H7 (cell line): Measurements from ENCODE around the gene HBS1L. TPM values are rescaled to one million over a fixed set of nuclear protein-coding genes. Genes with fewer than 3 reads are reported as not detected.
"Not testable (repeated sequence)": the region's sequence is repeated elsewhere in the genome, so short reads cannot be mapped to it uniquely, and the experiment has no call there.

ENCODE experiments used
- DNase-seq: peaks from one replicate; pipeline ENCODE4 v3.0.0; 2012
- H3K27me3 ChIP-seq: 2 replicates; pipeline ENCODE4 v1.6.0; 2011; ENCODE audit warnings: mild to moderate bottlenecking, low read length; ENCODE audit not compliant: control insufficient read depth, insufficient read depth
- H3K36me3 ChIP-seq: replicated peaks from 2 replicates; pipeline ENCODE4 v1.5.1; 2011; ENCODE audit warnings: low read length; ENCODE audit not compliant: control insufficient read depth, insufficient read depth
- H3K4me3 ChIP-seq: 2 replicates; pipeline ENCODE4 v1.5.1; 2011; ENCODE audit warnings: low read depth, mild to moderate bottlenecking, control low read depth, low read length, moderate library complexity; ENCODE audit not compliant: insufficient read depth
- total RNA-seq: library from RNA; depleted of rRNA; stranded (reverse); fragments of >200 nt; shearing (Covaris generic); gene quantifications from 2 replicates; pipeline ENCODE4 v1.2.3, GENCODE V29; 2014

Gene HBS1L
- total RNA-seq, 1 experiment from 2014 or later: 106 TPM

GRCh38 chr6:135063926-135064325, 9.3 kb upstream of the HBS1L start:
- no peaks in the 10 kb centered on the region for H3K36me3 ChIP-seq
- no peak for DNase-seq
- no peaks in the 10 kb centered on the region for H3K27me3 ChIP-seq
- no peak overlapping the region for H3K4me3 ChIP-seq

GRCh38 chr6:135062735-135063134, 8.1 kb upstream of the HBS1L start:
- H3K27me3 ChIP-seq: no peaks in the 10 kb centered on the region
- no peak for DNase-seq
- H3K4me3 ChIP-seq: no peak overlapping the region
- no peaks in the 10 kb centered on the region for H3K36me3 ChIP-seq

GRCh38 chr6:135060076-135060475, 5.5 kb upstream of the HBS1L start:
- no peak for DNase-seq
- H3K4me3 ChIP-seq: no peak overlapping the region
- no peaks in the 10 kb centered on the region for H3K36me3 ChIP-seq
- no peaks in the 10 kb centered on the region for H3K27me3 ChIP-seq

- DNase-seq, H3K27me3 ChIP-seq, H3K36me3 ChIP-seq, H3K4me3 ChIP-seq: not testable (repeated sequence)
Measured at GRCh38 chr6:135058299-135058698, 3.7 kb upstream of the HBS1L start.

GRCh38 chr6:135056632-135057031, 2.0 kb upstream of the HBS1L start:
- H3K27me3 ChIP-seq: no peaks in the 10 kb centered on the region
- DNase-seq: no peak
- H3K4me3 ChIP-seq: no peak overlapping the region
- no peaks in the 10 kb centered on the region for H3K36me3 ChIP-seq

- DNase-seq: no peak
- no peaks in the 10 kb centered on the region; the same call in 1 of the 2 replicates for H3K36me3 ChIP-seq
- peak overlapping the region; percentile 95 for H3K4me3 ChIP-seq
- no peaks in the 10 kb centered on the region for H3K27me3 ChIP-seq
Measured at GRCh38 chr6:135054226-135054568, 425 bp downstream of the HBS1L start.

- Histone ChIP-seq H3K27me3 (no peaks in the 10 kb centered on the region), H3K4me3 (peak overlapping the region; percentile 95; the same call in 1 of the 2 replicates), H3K36me3 (peaks cover under 1% of the 10 kb centered on the region; the same call in 1 of the 2 replicates)
- DNase-seq: no peak
Measured at GRCh38 chr6:135053406-135053805, 1.2 kb downstream of the HBS1L start.

GRCh38 chr6:135052939-135053338, 1.7 kb downstream of the HBS1L start:
- no peaks in the 10 kb centered on the region for H3K27me3 ChIP-seq
- H3K36me3 ChIP-seq: peaks cover 1% of the 10 kb centered on the region
- H3K4me3 ChIP-seq: no peak overlapping the region
- DNase-seq: no peak

- DNase-seq: no peak
- Histone ChIP-seq H3K27me3 (no peaks in the 10 kb centered on the region), H3K4me3 (no peak overlapping the region), H3K36me3 (peaks cover 1% of the 10 kb centered on the region)
Measured at GRCh38 chr6:135048915-135049314, 5.7 kb downstream of the HBS1L start.

GRCh38 chr6:135047336-135047735, 7.3 kb downstream of the HBS1L start:
- Histone ChIP-seq H3K4me3 (no peak overlapping the region), H3K27me3 (no peaks in the 10 kb centered on the region), H3K36me3 (peaks cover 1% of the 10 kb centered on the region)
- no peak for DNase-seq

GRCh38 chr6:135046912-135047311, 7.7 kb downstream of the HBS1L start:
- H3K4me3 ChIP-seq: no peak overlapping the region
- DNase-seq: no peak
- H3K36me3 ChIP-seq: peaks cover 1% of the 10 kb centered on the region
- no peaks in the 10 kb centered on the region for H3K27me3 ChIP-seq

- H3K4me3 ChIP-seq: no peak overlapping the region
- H3K36me3 ChIP-seq: peaks cover 1% of the 10 kb centered on the region
- DNase-seq: no peak
- no peaks in the 10 kb centered on the region for H3K27me3 ChIP-seq
Measured at GRCh38 chr6:135044639-135045038, 10.0 kb downstream of the HBS1L start.

- DNase-seq: no peak
- Histone ChIP-seq H3K4me3 (no peak overlapping the region), H3K27me3 (no peaks in the 10 kb centered on the region), H3K36me3 (peaks cover 1% of the 10 kb centered on the region)
Measured at GRCh38 chr6:135043846-135044245, 10.8 kb downstream of the HBS1L start.

GRCh38 chr6:135043364-135043763, 11.3 kb downstream of the HBS1L start:
- no peaks in the 10 kb centered on the region for H3K27me3 ChIP-seq
- no peak overlapping the region for H3K4me3 ChIP-seq
- peaks cover under 1% of the 10 kb centered on the region for H3K36me3 ChIP-seq
- DNase-seq: no peak

GRCh38 chr6:135038335-135038734, 16.3 kb downstream of the HBS1L start:
- H3K4me3 ChIP-seq: no peak overlapping the region
- DNase-seq: no peak
- H3K36me3 ChIP-seq: no peaks in the 10 kb centered on the region; the same call in none of the 2 replicates
- no peaks in the 10 kb centered on the region for H3K27me3 ChIP-seq

GRCh38 chr6:135037541-135037940, 17.1 kb downstream of the HBS1L start:
- Histone ChIP-seq H3K27me3 (no peaks in the 10 kb centered on the region), H3K36me3 (peaks cover 2% of the 10 kb centered on the region), H3K4me3 (no peak overlapping the region)
- DNase-seq: no peak
